ENCODE data around the gene ATP1A1.

Gene ATP1A1

GRCh38 chr1:116391185-116391584 lies 18.1 kb downstream of the ATP1A1 start:
- DNase-seq (ENCODE audit: low read depth, low spot score): no peak

DNA sequence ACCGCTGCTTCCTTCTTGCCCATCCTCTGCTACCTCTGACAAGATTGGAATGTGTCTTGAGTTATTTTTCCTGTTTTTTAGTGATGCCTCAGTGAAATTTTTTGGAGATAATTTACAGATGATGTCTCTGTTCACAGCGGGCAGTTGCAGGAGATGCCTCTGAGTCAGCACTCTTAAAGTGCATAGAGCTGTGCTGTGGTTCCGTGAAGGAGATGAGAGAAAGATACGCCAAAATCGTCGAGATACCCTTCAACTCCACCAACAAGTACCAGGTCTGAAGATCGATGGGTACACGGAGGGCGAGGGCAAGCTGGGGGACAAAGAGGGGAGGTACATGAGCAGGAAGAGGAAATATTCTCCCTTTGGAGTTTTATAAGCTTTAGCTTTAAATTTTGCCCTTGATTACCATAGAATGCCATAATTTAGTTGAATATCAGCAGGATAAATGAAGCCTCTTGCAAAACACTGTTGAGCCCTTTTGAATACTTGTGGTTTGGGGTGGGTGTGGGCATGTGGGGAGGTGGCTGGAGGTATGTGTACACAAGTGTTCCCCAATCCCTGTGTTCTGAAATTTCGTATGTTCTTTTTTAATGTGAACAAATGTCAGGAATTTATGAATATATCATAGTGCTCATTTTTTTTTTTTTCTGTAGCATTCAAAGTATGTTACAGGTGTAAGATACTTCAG lies 19.8 kb downstream of the ATP1A1 start:
- no peak for DNase-seq (ENCODE audit: low read depth, low spot score)

DNA sequence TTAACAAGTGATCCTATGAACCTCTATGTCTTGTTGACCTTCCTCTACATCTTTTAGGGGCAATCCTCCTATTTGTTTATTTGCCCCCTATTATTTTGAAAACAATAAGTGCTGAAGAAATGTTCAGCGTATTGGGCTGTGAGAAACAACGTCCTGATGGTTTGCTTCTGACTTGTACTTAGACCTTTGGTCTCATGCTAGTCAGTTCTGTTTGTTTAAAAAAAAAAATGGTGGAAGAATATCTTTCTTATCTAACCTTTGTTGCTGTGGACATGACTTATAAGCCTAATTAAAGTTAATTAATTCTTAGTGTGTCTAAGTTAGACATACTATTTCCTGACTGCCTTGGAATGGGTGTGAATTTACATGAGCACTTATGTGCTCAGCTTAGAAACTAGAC lies 20.7 kb downstream of the ATP1A1 start:
- no peak for DNase-seq (ENCODE audit: low read depth, low spot score)

- DNase-seq (ENCODE audit: low read depth, low spot score): no peak
Measured at GRCh38 chr1:116394270-116394669, 21.2 kb downstream of the ATP1A1 start.

DNA sequence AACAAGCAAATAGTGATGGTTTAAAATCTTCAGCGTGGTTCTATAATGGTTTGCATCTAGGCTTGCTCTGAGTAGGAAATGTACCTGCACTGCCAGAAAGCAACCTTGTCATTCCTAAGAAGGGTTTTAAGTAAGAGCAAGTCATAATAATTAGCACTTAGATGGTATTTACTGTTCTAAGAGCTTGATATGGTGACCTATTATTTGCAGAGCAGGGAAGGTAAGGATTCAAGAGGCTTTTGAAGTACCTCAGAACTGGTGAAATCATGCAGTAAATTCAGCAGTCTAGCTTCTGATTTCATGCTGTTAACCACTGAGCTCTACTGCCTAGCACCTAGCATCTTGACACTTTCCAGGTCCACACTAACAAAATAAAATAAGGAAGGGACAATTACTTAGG lies 23.7 kb downstream of the ATP1A1 start:
- no peak for DNase-seq (ENCODE audit: low read depth, low spot score)

GRCh38 chr1:116397728-116398127 lies 24.7 kb downstream of the ATP1A1 start:
- DNase-seq (ENCODE audit: low read depth, low spot score): no peak

DNA sequence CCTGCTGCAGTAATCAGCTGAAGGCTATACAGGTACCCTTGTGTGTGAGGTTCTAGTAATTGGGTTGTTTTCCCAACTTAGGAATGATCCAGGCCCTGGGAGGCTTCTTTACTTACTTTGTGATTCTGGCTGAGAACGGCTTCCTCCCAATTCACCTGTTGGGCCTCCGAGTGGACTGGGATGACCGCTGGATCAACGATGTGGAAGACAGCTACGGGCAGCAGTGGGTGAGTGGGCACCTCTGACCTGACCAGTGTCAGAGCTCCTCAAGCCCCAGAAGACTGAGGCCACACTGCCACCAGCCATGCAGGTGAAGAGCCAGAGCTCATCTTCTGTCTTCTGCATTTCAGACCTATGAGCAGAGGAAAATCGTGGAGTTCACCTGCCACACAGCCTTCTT lies 27.7 kb downstream of the ATP1A1 start:
- no peak for DNase-seq (ENCODE audit: low read depth, low spot score)

- DNase-seq (ENCODE audit: low read depth, low spot score): no peak
Measured at GRCh38 chr1:116401646-116402176, 28.7 kb downstream of the ATP1A1 start.

GRCh38 chr1:116402333-116402732 lies 29.3 kb downstream of the ATP1A1 start:
- DNase-seq (ENCODE audit: low read depth, low spot score): no peak

- no peak for DNase-seq (ENCODE audit: low read depth, low spot score)
Measured at GRCh38 chr1:116403496-116404136, 30.6 kb downstream of the ATP1A1 start.

DNA sequence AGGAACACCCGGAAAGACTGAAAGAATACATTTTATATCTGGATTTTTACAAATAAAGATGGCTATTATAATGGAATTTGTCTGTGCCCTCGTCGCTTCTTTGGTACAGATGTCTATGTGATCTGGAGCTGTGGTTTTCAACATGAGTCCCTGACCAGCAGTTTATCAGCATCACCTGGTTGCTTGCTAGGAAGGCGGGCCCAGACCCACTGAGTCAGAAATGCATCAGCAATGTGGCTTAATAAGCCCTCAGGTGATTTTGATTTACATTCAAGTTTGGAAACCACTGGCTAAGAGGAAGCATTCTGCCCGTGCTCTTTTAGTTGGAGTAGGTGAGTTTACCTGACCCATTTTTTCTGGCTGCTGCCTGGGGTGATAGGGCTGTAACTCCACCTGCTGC lies 31.7 kb downstream of the ATP1A1 start:
- no peak for DNase-seq (ENCODE audit: low read depth, low spot score)

- DNase-seq (ENCODE audit: low read depth, low spot score): no peak
Measured at GRCh38 chr1:116405241-116406135, 32.4 kb downstream of the ATP1A1 start.

GRCh38 chr1:116407033-116407432 lies 34.0 kb downstream of the ATP1A1 start:
- DNase-seq (ENCODE audit: low read depth, low spot score): no peak

- no peak for DNase-seq (ENCODE audit: low read depth, low spot score)
Measured at GRCh38 chr1:116408193-116408592, 35.1 kb downstream of the ATP1A1 start.

DNA sequence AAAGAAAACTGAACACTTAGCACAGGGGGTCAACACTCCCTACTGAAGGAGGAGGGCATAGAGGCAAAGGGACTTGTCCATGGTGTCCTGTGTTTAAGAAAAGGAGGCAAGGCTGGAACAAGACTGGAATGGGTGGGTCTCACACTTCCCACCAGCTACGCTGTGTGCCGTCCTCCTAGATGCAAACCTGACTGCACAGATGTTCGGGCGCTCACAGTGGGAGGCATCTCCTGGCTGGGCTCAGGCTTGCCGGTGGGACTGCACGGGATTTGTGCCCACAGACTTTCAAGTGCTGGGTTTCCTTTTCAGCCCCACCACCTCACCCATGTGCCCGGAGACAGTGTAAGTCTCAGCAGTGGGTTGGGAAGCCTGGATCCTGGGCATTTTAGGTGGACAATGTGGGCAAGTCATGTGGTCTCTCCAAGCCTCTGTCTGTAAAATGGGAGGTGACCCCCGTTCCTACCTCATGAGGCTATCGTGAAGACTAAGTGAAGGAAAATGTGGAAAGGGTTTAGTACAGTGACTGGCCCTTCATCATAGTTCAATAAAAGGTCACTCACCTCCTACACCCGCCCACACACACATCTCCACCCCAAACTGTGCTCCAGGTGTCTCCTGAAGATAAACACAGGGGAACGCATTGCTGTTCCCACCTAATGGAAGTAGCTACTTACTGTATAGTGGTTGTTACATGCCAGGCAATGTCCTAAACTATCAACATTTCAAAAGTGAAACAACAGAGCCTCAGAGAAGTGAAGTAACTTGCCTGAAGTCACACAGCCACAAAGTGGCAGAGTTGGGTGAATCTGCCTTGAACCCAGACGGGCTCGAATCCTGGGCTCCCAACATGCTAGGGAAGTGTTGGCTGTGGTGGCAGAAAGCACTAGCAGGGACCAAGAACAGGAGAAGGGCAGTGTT lies 36.0 kb downstream of the ATP1A1 start:
- no peak for DNase-seq (ENCODE audit: low read depth, low spot score)

GRCh38 chr1:116409751-116410191 lies 36.7 kb downstream of the ATP1A1 start:
- no peak for DNase-seq (ENCODE audit: low read depth, low spot score)

DNA sequence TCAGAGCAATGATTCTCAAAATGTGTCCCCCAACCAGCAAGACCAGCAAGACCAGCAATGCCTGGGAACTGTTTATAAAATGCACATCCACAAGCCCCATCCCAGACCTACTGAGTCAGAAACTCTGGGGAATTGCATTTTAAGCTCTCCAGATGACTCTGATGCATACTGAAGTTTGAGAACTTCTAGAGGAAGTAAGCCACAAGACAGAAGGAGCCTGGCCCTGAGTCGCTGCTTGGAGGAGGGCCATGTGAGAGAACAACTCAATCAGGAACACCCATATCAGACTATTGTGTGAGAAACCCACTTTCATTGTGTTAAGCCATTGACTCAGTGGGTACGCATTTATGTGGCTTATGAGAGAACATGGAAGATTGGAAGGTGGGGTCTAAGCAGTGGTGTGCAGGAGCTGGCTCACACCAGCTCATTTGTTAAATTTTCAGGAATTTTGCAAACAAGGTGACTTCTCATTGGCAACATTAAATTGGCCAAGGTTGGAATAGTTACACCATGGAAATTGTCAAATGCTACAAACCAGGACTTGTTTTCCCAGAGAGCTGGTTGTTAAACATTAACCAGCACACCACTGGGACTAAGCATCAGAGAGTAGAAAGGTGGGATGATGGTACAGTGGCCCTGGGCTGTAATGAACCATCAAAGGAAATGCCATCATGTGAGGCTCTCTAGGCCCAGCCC lies 38.9 kb downstream of the ATP1A1 start:
- no peak for DNase-seq (ENCODE audit: low read depth, low spot score)

DNA sequence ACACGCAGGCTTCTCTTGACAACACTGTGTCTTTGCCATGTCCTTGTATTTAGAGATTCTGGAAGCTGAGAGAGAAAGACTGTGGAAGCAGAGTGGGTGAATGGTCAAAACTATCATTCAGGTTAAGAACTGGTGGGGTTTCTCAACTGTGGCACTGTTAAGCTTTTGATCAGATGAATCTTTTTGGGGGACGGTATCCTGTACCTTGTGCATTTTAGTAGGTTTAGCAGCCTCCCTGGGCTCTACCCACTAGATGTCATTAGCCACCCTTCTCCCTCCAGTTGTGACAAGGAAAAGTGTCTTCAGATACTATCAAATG lies 39.4 kb downstream of the ATP1A1 start:
- no peak for DNase-seq (ENCODE audit: low read depth, low spot score)

GRCh38 chr1:116412898-116413297 lies 39.9 kb downstream of the ATP1A1 start:
- no peak for DNase-seq (ENCODE audit: low read depth, low spot score)

DNA sequence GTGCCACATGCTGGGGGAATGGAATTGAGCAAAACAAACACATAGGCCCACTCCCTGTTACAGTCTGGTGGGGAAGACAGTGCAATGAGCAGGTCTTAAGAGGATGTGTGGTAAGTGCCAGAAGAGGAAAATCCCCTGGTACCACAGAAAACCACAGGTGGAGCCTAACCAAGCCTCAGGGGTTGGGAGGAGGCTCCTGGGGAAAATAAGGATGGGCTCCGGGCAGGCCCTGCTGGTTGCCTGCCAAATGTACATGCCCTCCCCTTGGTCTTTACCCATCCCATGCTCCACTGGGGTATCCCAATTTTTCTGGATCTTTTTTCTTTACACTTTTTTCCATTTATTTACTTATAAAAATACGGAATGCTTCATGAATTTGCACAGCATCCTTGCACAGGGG lies 40.4 kb downstream of the ATP1A1 start:
- no peak for DNase-seq (ENCODE audit: low read depth, low spot score)

- DNase-seq (ENCODE audit: low read depth, low spot score): no peak
Measured at GRCh38 chr1:116414364-116414763, 41.3 kb downstream of the ATP1A1 start.

Measured in iPS DF 19.7 (cell line).